Activated CD8-positive, alpha-beta memory T cell treated with anti-CD3 and anti-CD28 coated beads for 24 hours (primary cell): Measurements from ENCODE around the gene ATXN1.

Experiments
- DNase-seq: peaks from one replicate; pipeline ENCODE4 v3.0.0-alpha.2; 2020

ATXN1 gene

DNA sequence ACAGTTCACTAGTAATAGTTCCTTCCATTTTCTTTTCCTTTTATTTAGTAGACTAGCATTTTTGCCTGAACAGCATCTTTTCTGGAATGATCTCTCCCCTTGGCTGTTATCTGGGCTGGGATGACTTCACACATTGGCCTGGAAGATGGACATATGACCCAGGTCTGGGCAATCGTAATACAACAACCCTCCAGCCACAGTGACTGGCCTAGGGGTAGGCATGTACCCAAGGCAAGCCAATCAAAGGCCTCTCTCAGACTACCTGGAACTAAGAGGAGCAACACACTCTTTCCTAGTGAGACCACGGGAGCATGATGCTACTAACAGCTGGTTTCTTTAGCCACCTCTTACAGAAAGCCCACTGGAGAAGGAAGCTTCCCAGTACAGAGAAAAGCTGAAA is 270.6 kb downstream of the ATXN1 start:
- no peak for DNase-seq

DNA sequence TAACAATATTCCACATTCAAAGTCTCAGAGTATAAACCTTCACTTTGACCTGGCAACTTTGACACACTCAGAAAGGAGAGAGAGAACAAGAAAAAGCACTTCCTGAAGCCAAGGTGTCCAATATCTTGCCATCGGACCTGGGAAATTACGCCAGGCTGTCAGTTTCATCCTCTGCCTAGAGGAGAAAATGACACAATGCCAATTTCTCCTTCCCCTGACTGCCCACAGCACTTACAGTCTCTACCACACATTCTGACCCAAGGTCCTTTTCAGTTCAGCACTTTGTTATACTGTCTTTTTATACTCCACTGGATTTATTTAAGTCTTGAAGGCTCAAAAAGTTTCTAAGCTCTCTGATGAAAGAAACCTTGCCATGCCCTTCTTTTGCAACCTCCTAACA is 272.4 kb downstream of the ATXN1 start:
- DNase-seq: no peak

DNA sequence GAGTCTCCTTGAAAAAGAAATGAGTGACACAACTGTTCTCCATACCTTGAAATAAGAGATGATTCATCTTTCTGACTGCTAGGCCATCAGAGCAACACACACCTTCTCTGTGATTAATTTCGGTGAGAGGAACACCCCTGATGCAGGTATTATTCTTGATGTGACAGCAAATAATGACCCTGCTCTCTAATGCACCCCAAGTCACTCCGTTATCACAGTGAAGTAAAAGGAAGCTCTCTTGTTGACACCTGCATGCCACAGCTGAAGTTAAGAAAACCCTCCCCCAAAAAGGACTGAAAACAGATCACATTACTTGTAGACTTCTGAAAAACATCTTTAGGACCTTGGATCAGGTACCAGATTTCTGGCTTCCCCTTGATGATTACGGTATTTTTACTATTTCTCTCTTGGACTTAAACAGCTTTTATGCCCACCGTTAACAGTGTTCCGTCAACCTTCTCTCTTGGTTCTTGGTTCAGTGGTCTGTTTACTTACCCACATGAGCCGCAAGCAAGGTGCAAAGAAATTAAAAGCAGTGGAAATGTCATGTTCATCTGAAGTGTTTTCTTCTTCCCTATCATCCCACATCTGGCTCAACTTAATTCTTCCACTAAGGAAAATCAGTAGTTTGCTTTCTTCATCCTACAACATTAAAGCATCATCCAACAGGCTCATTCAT is 273.1 kb downstream of the ATXN1 start:
- DNase-seq: no peak

DNA sequence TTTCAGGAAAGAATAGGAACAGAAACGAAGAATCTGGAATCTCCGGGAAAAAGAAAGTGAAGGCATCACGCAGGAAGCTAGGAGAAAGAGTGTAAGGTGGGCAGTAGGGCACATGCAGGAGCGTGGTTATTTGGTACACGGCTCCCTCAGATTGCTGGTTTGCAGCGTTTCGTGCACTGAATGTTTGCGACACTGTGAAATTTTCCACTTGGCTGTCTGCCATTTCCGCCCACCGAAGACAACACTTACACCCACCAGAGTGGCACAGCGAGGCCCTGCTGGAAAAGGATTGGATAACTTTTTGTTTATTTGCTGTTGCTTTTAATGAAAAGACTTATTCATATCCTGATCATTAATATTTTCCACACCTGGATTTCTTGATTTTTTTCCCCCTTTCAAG is 274.6 kb downstream of the ATXN1 start:
- DNase-seq: peak; percentile 83

DNA sequence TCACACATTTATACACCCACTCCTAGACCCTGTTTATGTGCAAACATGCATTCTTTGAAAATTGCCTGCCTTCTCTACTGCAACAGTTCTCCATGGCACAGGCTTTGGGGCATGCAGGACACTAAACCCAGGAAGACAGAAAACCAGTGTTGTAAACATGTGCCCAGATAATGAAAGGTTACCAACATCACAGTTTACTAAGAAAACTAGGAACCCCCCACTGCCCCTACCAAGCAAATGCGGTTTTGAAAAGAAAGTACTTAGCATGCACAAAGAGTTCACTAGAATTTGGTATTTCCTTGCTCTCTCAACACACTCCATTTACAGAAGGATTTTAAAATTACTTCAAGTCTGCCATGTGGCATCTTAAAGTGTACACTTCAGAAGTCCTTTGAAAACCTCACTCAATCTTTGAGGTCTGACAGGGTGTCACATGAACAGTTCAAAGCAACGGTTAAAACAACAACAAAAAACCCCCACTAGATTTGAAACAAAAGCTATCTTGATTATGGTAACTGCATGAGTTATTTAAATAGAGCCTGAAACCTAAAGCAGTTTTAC is 277.9 kb downstream of the ATXN1 start:
- DNase-seq: peak; percentile 74

DNA sequence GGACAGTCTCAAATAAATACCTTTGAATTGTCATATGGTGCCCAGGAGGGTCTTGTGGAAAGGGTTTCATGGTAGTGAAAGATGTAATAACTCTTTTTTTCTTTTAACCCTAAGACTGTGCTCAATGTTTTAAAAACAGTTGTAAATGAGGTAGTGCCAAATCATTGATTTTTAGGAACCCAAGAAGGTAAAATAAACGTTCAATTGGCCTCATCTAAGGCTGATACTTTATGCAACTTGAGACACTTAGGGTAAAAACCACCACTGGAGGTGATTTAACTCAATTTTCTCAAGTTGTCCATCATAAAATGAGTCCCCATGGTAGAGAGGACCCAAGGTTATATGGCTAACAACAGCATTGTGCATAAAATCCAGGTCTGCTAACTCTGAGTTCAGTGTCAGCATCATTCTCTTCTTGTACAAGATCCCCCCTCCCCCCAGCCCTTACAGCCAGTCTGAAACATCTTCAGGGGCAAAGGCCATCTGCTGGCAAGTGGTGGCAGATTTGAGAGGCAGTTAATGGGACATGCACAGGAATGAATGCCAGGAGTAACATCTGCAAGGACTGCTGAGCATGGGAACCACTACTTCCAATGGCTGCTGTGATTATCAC is 278.5 kb downstream of the ATXN1 start:
- DNase-seq: no peak

DNA sequence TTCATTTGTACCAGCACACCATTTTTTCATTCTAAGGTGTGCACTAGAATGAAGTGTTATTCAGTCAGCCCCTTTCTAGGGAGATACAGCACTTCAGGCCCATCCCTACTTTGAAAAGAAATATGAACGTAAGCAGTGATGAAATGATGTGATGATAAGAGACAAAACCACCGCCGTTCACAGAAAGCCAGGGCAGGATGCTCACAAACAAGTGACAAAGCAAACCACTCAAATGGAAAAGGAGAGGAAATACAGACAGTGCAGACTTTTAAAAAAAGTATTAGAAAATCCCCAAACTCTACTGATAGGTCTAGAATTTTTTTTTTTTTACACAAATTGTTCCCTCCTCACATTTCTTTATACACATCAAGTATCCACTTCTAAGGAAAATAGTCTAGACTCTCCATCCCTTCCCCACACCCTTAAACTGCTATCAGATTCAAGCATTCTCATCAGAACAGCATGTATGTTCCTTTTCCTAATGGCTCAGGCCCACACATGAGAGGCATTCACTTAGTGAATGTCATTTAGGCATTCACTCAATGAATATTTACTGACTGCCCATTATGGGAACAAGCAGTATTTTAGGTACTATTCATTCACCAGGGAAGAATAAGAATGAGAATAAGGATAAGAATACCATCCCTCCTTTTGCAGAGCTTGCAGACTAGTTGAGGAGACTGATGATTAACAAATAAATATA is 279.4 kb downstream of the ATXN1 start:
- DNase-seq: no peak

DNA sequence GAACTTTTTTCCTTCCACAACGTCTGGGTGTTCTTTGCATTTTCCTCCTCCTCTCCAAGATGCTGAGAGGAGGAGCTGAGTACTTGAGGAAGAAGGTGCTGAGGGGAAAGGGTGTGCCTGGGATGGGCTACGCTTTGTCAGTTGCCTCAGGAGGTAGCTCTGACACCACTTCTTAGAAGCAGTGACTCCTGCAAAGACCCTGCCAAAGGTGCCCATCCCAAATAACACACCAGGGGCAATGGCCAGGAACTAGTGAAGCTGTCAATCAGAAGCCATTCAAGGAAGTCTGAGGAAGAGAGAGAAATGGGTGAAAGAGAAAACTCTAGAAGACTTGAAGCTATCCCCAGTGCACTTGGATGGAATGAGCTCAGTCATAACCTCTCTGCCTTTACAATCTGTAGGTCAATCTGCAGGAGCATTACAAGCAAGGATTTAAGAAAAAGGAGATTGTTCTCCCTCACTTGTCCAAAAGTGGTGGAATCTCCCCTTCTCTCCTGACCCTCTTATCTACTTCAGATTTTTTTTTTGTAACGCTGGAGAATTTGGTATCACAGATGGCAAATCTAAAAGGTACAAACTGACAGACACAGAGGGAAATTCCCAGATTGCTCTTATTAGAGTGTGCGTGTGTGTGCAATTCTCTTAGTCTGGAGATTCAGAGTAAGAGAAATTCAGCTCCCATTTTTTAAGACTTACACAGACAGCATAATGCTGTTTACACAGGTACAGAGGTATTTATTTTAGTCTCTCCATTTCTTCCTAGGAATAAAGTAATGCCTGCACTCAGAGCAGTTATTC is 280.3 kb downstream of the ATXN1 start:
- no peak for DNase-seq

DNA sequence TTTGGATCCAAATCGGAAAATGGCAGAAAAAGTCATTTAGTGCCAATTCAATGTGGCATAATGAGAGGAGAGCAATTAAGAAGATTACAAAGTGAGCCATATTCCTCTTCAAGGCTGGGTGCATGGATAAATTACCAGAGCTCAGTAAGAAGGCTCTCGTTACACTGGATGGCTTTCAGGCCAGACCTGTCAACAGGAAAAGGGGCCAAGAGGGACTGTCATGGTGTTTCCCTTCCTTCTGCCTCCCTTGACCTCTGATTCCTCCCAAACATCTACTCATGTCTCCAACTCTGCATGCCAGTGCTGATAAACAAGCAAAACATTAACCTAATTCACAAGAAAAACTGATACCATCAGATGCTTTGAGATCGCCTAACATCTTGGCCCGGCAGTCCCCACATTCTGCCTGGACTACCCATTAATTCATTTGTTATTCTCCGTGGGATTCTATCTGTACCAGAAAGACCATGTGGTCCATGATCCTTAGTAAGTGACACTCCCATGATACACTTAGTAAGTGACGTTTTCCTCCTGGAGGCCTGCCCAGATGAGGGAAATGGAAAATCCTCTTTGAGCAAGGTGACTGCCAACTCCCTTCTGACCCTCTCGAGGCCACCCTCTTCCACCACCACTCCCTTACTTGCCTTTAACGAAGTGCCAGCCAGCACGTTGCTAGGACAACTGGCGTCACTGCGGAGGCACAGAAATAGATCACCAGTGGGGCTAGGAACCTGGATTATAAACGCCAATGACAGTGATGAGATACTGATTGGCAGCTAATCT is 283.7 kb downstream of the ATXN1 start:
- no peak for DNase-seq

DNA sequence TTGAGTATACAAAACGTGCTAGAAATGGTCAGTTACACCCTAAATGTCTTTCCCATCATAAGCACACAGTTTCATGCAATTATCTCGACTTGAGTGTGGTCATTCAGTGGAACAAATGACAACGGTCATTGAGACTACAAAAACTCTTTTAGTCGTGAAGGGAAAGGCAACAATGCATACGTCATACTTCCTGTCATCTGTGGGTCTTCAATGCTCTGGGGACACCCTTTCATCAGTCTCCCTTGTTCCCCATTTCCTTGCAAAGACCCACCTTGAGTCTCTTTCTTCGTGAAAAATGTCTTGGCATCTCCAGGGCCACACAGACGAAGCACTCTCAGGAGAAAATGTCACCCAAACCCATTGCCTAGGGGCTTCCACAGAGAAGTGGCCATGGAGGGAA is 284.4 kb downstream of the ATXN1 start:
- no peak for DNase-seq

DNA sequence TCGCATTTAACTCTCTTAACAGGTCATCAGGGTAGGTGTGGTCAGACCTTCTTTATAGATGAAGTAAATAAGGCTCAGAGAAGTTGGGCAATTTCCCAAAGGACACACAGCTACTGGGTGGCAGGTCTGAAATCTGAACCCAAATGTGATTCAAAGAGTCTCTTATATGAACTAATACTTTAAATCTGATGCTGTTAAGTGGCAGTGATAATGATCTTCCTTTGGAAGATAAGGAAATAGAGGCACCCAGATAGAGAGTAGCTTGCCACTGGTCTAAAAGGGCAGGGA is 285.8 kb downstream of the ATXN1 start:
- DNase-seq: no peak

DNA sequence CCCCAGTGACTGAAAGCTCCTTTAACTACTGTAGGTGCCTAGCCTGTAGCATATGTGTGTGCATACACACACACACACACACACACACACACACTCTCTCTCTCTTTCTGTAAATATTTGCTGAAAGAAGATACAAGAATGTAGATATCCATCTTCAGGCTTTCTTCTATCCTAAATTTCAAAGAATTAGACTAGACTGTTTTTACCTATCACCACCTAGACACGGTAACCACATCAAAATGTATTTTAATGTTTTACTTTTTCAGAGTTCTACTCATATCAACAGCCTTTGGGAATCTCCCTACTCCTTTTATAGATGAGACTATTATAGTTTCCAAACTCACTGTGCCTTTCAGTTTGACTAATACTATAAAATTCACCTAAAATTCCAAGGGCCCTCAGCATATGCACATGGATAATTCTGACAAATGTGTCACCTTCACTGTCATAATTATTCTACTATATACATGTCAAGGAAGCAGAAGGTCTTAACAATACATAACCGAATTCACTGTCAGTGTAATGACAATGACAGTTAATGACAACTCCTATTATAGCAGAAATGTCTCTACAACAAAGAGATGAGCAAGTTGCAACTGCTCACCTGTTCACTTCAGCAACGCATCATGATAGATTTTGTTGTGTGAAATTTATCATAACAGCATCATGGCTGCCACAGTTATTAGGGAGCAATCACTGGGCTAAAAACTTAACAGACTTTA is 286.3 kb downstream of the ATXN1 start:
- no peak for DNase-seq

DNA sequence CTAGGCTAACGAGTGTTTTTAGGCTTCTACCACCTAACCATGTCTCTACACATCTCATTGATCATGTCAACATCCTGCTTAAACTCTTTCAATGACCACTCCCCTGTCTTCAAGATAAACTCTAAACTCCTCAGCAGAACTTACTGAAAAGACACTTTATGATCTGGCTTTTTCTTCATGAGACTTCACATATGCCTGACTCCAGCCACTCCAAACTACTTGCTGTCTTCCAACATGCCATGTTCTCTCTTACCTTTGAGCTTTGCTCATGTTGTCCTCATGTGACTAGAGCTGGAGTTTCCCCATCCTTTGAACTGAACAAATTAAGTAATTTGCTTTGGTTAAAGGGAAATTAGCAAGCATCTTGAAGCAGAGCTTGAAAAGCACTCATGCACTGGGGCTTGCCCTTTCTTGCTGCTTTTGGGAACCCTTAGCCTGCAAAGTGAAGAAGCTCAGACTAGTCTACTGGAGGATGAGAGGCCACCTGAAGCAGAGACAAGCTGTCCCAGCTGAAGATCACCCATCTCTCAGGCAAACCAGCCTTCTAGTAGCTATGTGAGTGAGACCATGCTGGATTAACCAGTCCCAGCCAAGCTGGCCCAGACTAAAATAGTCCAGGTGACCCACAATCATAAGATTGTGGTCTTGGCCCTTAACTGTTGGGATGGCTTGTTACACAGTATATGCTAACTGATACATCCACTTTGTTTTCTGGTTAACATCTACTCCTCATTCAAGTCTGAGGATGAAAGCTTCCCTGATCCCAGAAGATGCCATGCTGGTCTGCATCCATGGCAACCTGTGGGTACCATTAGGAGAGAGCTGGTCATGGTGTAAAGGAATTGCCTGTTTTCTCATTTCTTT is 287.1 kb downstream of the ATXN1 start:
- DNase-seq: no peak

DNA sequence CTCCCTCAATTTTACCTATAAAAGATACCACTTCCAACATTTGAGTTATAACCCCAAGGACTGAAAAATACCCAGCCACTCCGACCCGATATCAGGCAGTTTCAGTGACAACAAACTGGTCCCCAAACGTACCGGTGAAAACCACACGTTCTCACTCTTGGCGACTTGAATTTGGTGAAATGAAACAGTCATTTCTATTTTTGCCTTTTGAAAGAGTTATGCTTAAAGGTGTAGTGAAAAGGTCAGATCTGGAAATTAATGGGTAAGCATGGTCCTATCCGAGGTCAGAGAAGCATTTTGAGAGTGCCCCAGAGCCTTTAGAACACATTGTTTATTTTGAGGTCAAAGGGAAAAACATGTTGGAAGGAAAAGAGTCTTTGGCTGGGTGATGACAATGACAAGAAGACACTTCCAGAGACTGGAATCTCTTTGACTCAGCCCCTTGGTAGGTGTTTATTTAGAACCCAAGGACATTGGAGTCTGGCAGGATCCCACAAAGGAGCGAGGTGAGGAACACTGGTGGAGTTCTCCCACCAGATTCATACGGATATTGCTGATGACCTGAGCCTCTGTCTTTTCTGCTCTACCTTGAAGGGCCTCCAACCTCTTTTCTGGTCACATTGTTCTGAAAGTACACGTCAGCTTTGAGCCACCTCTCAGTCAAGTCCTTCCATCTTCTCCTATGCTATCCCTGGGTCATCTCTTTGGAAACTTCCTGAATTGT is 287.9 kb downstream of the ATXN1 start:
- no peak for DNase-seq

DNA sequence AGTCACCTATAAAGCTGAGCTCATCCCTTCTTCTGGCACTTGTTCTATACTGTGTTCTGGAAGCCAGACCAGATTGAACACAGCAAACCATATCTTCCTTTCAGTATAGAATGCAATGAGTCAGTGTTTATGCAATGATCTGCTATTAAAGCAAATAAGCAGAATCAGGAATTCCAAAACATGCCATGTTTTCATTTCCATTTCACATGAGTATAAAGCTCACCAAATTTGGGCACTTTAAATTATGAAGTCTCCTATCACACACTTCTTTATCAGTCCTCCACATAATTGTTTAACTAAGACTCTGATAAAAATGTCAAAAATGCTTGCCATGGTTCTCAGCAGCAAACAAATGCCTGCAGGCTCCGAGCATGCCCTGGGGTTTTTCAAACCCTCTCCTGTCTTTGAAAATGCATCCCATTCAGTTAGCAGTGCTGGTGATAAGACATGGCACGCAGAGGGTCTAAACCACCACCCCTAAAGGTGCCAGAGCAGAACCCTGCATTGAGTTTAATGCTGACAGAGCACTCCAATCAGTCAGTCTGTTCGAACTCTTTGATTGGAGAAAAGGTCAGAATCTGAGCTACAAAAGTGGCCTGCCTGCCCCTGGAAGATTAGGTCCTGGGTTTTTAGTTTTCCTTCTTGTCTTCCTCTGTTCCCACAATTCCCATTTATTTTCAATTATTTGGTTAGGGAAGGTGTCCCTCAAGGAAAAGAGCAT is 288.8 kb downstream of the ATXN1 start:
- no peak for DNase-seq

DNA sequence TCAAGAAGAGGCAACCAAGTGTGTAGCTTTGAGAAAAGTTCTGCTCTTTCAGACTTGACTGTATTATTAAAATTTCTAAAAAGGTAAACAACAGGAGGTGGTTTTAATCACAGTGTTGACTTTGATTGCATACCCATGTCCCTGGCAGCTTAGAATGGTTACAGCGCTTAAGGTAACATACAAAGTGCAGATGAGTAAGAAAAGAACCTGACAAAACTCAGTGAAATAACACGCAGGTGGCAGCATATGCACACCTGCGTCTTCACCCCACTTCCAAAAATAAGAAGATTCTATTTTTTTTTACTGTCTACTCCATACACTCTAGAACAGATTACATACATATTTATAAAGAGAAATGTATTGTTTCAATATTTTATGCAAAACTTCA is 289.4 kb downstream of the ATXN1 start:
- no peak for DNase-seq

DNA sequence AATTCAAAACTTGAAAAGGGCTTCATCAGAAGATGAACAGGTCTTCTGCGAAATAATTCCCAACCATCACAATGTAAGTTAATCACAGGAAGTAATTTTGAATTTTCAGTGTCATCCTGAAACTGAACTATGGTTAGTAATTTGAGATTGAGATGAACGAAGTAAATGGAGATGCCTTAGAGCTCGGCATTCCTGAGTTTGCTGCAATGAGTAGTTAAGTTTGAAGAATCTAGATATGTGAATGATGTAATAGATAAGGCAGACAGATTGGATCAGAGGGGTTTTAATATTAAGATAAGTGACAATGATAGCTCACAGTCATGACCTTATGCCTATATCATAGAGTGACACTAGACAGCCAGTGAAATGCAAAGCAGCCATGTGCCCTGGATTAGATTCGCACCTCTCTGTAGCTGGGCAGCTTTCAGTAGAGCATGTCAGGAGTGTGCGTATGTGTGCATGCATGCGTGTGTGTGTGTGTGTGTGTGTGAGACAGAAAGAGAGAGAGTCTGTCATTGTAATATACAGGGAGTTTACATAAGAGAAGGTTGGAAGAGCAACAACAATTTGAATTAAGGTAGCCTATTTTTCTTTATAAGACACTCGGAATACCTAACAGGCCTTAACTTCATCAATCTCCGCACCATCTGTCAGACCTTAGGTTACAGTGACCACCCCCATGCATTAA is 289.9 kb downstream of the ATXN1 start:
- DNase-seq: no peak

DNA sequence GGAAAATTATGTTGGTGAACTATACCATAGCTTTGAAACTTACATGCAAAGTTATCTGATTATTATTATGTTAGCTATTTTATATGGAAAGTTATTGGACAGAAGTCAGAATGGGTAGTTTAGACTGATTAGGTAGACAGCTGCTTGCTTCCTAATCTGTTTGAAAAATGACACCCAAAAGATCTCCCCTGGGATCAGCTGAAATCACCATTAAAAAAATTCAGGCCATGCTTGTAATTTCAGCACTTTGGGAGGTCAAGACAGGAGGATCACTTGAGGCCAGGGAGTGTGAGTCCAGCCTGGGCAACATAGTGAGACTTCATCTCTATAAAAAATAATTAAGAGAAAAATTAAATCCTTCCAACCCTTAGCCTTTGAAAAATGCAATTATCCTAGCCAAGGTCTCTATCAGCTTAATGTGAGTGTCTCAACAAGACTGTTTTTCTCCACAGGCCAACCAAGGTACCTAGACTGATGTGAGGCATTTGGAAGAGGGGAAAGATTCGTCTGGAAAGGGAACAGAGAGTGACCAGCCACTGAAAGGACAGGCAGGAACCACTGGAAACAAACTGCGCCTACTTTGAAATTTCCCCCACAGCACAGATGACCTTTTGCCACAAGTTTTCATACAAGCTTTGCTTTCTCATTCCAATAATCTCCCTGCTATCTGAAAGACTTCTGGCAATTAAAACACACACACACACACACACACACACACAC is 290.6 kb downstream of the ATXN1 start:
- DNase-seq: no peak
